Heart left ventricle (tissue), 13 donors: Measurements from ENCODE around the gene CXCR6.

Experiments used
- CTCF ChIP-seq, 12 donors: fragments of 200-600 bp; sonication (generic) in 4 of 12; IDR thresholded peaks; one replicate each; pipeline versions ENCODE4 v1.5.0 to v1.8.0; 2018 to 2022; ENCODE audit warnings: antibody characterized with exemption in 12 of 12, mild to moderate bottlenecking in 5 of 12
- POLR2A ChIP-seq, 2 donors: fragments of 450-650 bp; IDR thresholded peaks; one replicate each; pipeline ENCODE4 v1.6.1; 2017; ENCODE audit warnings: antibody characterized with exemption in 2 of 2, mild to moderate bottlenecking in 2 of 2, moderate library complexity in 2 of 2
- donor health status: ischemic (EF 13 %, LVEDD 7.1; RV severe dilation, severe dysfunction).
- donor health status: DM: no; HTN: yes; CAD: no.
- donor health status: DM: no; HTN: no; CAD: no.
- donor health status: ischemic (EF 25% LVEDD 6.9; RV normal size, moderate dysfunction).
- donor health status: ischemic (EF 25% LVEDD 5.7; RV mildly dilated, moderate dysfunction).
- donor health status: ischemic (EF 35%, LVEDD 5.7; RV mildly dilated, moderate dysfunction).
- donor health status: nonischemic (EF 11% LVEDD 7.7; RV severe dilation, severe dysfunction).
- donor health status: DM: yes; HTN: yes; CAD: no.
- donor health status: PGD.
- donor health status: ischemic (EF 29% LVEDD 5.4; RV normal size, mild dysfunction).
- donor health status: nonischemic (EF 23%, LVEDD 6.1; RV moderate dilation, normal function).

GRCh38 chr3:45980819-45981218 is 37.6 kb downstream of the CXCR6 start:
- TF ChIP-seq CTCF (IDR thresholded peaks at IDR 0.05) = no peak
- no peak for TF ChIP-seq POLR2A (IDR thresholded peaks at IDR 0.05)
